ENCODE data around the gene TPSAB1. TPM values are rescaled to one million over a fixed set of nuclear protein-coding genes. Genes with fewer than 3 reads are reported as not detected.

TPSAB1 gene
- total and polyA plus RNA-seq, 10 of the 15 experiments (the other 5 are each of a cell fraction or from before 2014, with no cell fraction given) = 0.06 TPM; not detected in 9

DNA sequence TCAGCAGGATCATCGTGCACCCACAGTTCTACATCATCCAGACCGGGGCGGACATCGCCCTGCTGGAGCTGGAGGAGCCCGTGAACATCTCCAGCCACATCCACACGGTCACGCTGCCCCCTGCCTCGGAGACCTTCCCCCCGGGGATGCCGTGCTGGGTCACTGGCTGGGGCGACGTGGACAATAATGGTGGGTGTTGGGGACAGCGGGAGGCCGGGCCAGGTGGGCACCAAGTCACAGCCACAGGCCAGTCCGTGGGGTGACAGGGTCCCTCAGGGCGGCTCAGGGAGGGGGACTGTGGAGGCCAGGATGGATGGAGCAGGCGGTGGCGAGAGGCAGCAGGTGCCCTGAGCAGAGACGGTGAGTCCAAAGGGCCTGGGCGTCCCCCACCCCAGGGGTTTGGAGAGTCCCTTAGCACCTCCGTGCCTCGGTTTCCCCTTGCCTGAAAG, 16.4 kb downstream of the TPSAB1 start (continued):
- no peak for TF ChIP-seq CTCF (IDR thresholded peaks at IDR 0.05 in 2 of 3, conservative IDR thresholded peaks at IDR 0.05 in 1 of 3; ENCODE audit: control insufficient read depth in 2 of 3, extremely low read depth in 1 of 3, insufficient read depth in 1 of 3, low read depth in 3 of 3, low read length in 3 of 3)
- TF ChIP-seq, protein P1, sequence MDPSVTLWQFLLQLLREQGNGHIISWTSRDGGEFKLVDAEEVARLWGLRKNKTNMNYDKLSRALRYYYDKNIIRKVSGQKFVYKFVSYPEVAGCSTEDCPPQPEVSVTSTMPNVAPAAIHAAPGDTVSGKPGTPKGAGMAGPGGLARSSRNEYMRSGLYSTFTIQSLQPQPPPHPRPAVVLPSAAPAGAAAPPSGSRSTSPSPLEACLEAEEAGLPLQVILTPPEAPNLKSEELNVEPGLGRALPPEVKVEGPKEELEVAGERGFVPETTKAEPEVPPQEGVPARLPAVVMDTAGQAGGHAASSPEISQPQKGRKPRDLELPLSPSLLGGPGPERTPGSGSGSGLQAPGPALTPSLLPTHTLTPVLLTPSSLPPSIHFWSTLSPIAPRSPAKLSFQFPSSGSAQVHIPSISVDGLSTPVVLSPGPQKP (IDR thresholded peaks at IDR 0.05; ENCODE audit: low read depth, low read length) = no peak
- TF ChIP-seq CBFB (IDR thresholded peaks at IDR 0.05; ENCODE audit: low read depth) = no peak

DNA sequence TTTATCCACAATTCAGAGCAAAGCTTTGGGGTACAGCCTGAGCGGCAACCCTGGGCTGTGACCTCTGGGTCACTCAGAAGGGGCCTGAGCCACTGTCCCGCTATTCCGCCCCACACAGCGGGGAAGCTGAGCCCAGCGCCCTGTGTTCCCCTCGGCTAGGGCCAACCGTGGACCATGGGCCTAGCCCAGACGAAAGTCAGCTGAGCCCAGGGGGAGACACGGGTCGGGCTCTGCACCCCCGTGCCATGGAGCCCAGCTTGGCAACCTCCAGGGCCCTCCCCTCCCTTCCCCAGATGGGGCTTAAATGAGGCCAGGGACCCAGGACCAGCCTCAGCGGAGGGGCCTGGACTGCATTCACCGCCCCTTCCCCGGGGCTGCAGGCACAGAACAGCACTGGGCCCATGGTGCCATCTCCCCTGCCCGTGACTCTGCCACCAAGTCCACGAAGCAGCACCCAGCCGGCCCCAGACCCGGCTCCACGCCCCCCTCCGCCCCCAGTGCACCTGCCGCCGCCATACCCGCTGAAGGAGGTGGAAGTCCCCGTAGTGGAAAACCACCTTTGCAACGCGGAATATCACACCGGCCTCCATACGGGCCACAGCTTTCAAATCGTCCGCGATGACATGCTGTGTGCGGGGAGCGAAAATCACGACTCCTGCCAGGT, 17.2 kb downstream of the TPSAB1 start:
- no peak overlapping the region for H2AFZ ChIP-seq (ENCODE audit: control insufficient read depth, low read depth, low read length)
- BruUV-seq (replicated peaks) = no TSS peak
- no peak overlapping the region for H3K4me2 ChIP-seq (ENCODE audit: control insufficient read depth, insufficient read depth)
- WGBS (ENCODE audit: insufficient coverage, insufficient replicate concordance, low lambda C conversion rate, missing lambda C conversion rate) = 46% methylated on average over 32 of the region's 34 CpGs
- no peaks in the 10 kb centered on the region for H3K9me3 ChIP-seq (replicated peaks; ENCODE audit: control insufficient read depth, insufficient read depth, low read length)
- H3K79me2 ChIP-seq (ENCODE audit: control insufficient read depth, insufficient read depth, low read length) = no peaks in the 10 kb centered on the region
- no peak overlapping the region for H3K9ac ChIP-seq (ENCODE audit: control insufficient read depth, insufficient read depth, low read length)
- no peaks in the 10 kb centered on the region; a peak in 1 of 4 replicates for H3K27me3 ChIP-seq (replicated peaks in 1 of 2; ENCODE audit: control insufficient read depth in 2 of 2, insufficient read depth in 2 of 2, low read length in 1 of 2)
- POLR2A ChIA-PET = no interaction called here
- no peak for FAIRE-seq
- no peaks in the 10 kb centered on the region for H3K4me1 ChIP-seq (ENCODE audit: control insufficient read depth, insufficient read depth, low read length)
- in situ Hi-C loops (cut with MboI) = no loop called here
- intact Hi-C loops (cut with micrococcal nuclease; ENCODE audit: unreplicated experiment) = no loop called here
- DNase-seq (ENCODE audit: low read depth, low spot score) = no peak
- H3K36me3 ChIP-seq (ENCODE audit: control insufficient read depth in 2 of 2, insufficient read depth in 2 of 2, low read length in 1 of 2) = no peaks in the 10 kb centered on the region
- H3K4me3 ChIP-seq = no peak overlapping the region
- no peaks in the 10 kb centered on the region for H4K20me1 ChIP-seq (ENCODE audit: control insufficient read depth, insufficient read depth)
- RAD21 ChIA-PET (ENCODE audit: unreplicated experiment) = no interaction called here
- TF ChIP-seq HDGF (IDR thresholded peaks at IDR 0.05) (no peak), ZBTB11 (CRISPR knock-in tag; IDR thresholded peaks at IDR 0.05) (no peak)
- TF ChIP-seq, protein P2, sequence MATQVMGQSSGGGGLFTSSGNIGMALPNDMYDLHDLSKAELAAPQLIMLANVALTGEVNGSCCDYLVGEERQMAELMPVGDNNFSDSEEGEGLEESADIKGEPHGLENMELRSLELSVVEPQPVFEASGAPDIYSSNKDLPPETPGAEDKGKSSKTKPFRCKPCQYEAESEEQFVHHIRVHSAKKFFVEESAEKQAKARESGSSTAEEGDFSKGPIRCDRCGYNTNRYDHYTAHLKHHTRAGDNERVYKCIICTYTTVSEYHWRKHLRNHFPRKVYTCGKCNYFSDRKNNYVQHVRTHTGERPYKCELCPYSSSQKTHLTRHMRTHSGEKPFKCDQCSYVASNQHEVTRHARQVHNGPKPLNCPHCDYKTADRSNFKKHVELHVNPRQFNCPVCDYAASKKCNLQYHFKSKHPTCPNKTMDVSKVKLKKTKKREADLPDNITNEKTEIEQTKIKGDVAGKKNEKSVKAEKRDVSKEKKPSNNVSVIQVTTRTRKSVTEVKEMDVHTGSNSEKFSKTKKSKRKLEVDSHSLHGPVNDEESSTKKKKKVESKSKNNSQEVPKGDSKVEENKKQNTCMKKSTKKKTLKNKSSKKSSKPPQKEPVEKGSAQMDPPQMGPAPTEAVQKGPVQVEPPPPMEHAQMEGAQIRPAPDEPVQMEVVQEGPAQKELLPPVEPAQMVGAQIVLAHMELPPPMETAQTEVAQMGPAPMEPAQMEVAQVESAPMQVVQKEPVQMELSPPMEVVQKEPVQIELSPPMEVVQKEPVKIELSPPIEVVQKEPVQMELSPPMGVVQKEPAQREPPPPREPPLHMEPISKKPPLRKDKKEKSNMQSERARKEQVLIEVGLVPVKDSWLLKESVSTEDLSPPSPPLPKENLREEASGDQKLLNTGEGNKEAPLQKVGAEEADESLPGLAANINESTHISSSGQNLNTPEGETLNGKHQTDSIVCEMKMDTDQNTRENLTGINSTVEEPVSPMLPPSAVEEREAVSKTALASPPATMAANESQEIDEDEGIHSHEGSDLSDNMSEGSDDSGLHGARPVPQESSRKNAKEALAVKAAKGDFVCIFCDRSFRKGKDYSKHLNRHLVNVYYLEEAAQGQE (IDR thresholded peaks at IDR 0.05; ENCODE audit: low read depth, low read length) = no peak
- CTCF ChIA-PET = no interaction called here
- SMC1A ChIA-PET (ENCODE audit: uncharacterized antibody, unreplicated experiment) = no interaction called here
- H3K27ac ChIP-seq (ENCODE audit: control insufficient read depth, insufficient read depth) = no peak overlapping the region
- ATAC-seq = no peak

All from GM12878 (cell line).